Neural crest cell (in vitro differentiated cells): Measurements from ENCODE around the gene MUC21. TPM values are rescaled to one million over a fixed set of nuclear protein-coding genes. Genes with fewer than 3 reads are reported as not detected.
"Not testable (repeated sequence)": the region's sequence is repeated elsewhere in the genome, so short reads cannot be mapped to it uniquely, and the experiment has no call there.

Source experiments
- DNase-seq: peaks from one replicate; pipeline ENCODE4 v3.0.0; 2021; ENCODE audit warnings: low read depth, mixed read lengths, low spot score
- H3K27ac Mint-ChIP-seq: one replicate; pipeline ENCODE4 v1.8.0; 2021; ENCODE audit warnings: mild to moderate bottlenecking, mixed read lengths; ENCODE audit not compliant: unreplicated experiment
- H3K27me3 Mint-ChIP-seq: 2 replicates; pipeline ENCODE4 v1.8.0; 2021; ENCODE audit warnings: low read depth, mild to moderate bottlenecking, mixed read lengths
- H3K36me3 Mint-ChIP-seq: 2 replicates; pipeline ENCODE4 v1.8.0; 2021; ENCODE audit warnings: low read depth, mild to moderate bottlenecking, mixed read lengths
- H3K4me1 Mint-ChIP-seq: 2 replicates; pipeline ENCODE4 v1.8.0; 2021; ENCODE audit warnings: mixed read lengths
- H3K4me3 Mint-ChIP-seq: one replicate; pipeline ENCODE4 v1.8.0; 2021; ENCODE audit warnings: mild to moderate bottlenecking, mixed read lengths
- H3K9me3 Mint-ChIP-seq: 2 replicates; pipeline ENCODE4 v1.8.0; 2021; ENCODE audit warnings: mixed read lengths
- CTCF ChIP-seq: fragments of 200-600 bp; sonication (generic); conservative IDR thresholded peaks from 2 replicates; pipeline ENCODE4 v1.5.0; 2021; ENCODE audit warnings: antibody characterized with exemption, mild to moderate bottlenecking
- total RNA-seq: library from RNA; stranded (reverse); gene quantifications from 2 replicates; pipeline ENCODE4 v1.2.1, GENCODE V29; 2021

Gene MUC21
- total RNA-seq, 1 donor from 2014 or later = not detected

- Mint-ChIP-seq H3K27ac (no peak overlapping the region), H3K4me3 (no peak overlapping the region), H3K4me1 (no peaks in the 10 kb centered on the region), H3K36me3 (no peaks in the 10 kb centered on the region), H3K27me3 (peaks cover 4% of the 10 kb centered on the region), H3K9me3 (no peaks in the 10 kb centered on the region)
- DNase-seq = no peak
- TF ChIP-seq CTCF = no peak
Observed at GRCh38 chr6:30966154-30966553, 17.4 kb upstream of the MUC21 start.

GRCh38 chr6:30969171-30969570, 14.3 kb upstream of the MUC21 start:
- not testable (repeated sequence) for H3K4me3 Mint-ChIP-seq, H3K27ac Mint-ChIP-seq, DNase-seq, H3K27me3 Mint-ChIP-seq, H3K4me1 Mint-ChIP-seq, H3K9me3 Mint-ChIP-seq, H3K36me3 Mint-ChIP-seq

GRCh38 chr6:30970946-30971345, 12.6 kb upstream of the MUC21 start:
- no peak for DNase-seq
- Mint-ChIP-seq H3K4me1 (no peaks in the 10 kb centered on the region), H3K9me3 (no peaks in the 10 kb centered on the region), H3K27me3 (peaks cover 4% of the 10 kb centered on the region), H3K36me3 (no peaks in the 10 kb centered on the region), H3K4me3 (no peak overlapping the region), H3K27ac (no peak overlapping the region)
- TF ChIP-seq CTCF = no peak

- H3K4me3 Mint-ChIP-seq = no peak overlapping the region
- H3K9me3 Mint-ChIP-seq = no peaks in the 10 kb centered on the region
- DNase-seq = no peak
- no peak for TF ChIP-seq CTCF
- no peaks in the 10 kb centered on the region for H3K4me1 Mint-ChIP-seq
- no peak overlapping the region for H3K27ac Mint-ChIP-seq
- peaks cover 7% of the 10 kb centered on the region for H3K27me3 Mint-ChIP-seq
- no peaks in the 10 kb centered on the region for H3K36me3 Mint-ChIP-seq
Observed at GRCh38 chr6:30972816-30973215, 10.7 kb upstream of the MUC21 start.

GRCh38 chr6:30974490-30975252, 8.8 kb upstream of the MUC21 start:
- no peak overlapping the region for H3K4me3 Mint-ChIP-seq
- no peaks in the 10 kb centered on the region for H3K9me3 Mint-ChIP-seq
- no peaks in the 10 kb centered on the region for H3K36me3 Mint-ChIP-seq
- peak overlapping the region; percentile 27 for H3K27ac Mint-ChIP-seq
- TF ChIP-seq CTCF = no peak
- H3K4me1 Mint-ChIP-seq = no peaks in the 10 kb centered on the region
- H3K27me3 Mint-ChIP-seq = peaks cover 14% of the 10 kb centered on the region
- DNase-seq = no peak

- no peak for TF ChIP-seq CTCF
- peaks cover 13% of the 10 kb centered on the region for H3K27me3 Mint-ChIP-seq
- no peak overlapping the region for H3K27ac Mint-ChIP-seq
- peaks cover 8% of the 10 kb centered on the region for H3K4me1 Mint-ChIP-seq
- H3K4me3 Mint-ChIP-seq = no peak overlapping the region
- DNase-seq = no peak
- no peaks in the 10 kb centered on the region for H3K36me3 Mint-ChIP-seq
- H3K9me3 Mint-ChIP-seq = no peaks in the 10 kb centered on the region
Observed at GRCh38 chr6:30979141-30979540, 4.4 kb upstream of the MUC21 start.
